Colonic mucosa (tissue), 4 donors: ENCODE measurements around the gene INVS. TPM values are rescaled to one million over a fixed set of nuclear protein-coding genes. Genes with fewer than 3 reads are reported as not detected.
A peak's percentile ranks its signal among the peaks of the same experiment; 100 is the strongest.

ENCODE experiments used
- DNase-seq: peaks from one replicate; pipeline ENCODE4 v3.0.0-alpha.2; 2020
- H3K27ac ChIP-seq: fragments of 200-600 bp; one replicate; pipeline ENCODE4 v1.8.0; 2021
- H3K27me3 ChIP-seq: fragments of 200-600 bp; one replicate; pipeline ENCODE4 v1.8.0; 2021
- H3K36me3 ChIP-seq: fragments of 200-600 bp; one replicate; pipeline ENCODE4 v1.8.0; 2021
- H3K4me1 ChIP-seq: fragments of 200-600 bp; one replicate; pipeline ENCODE4 v1.8.0; 2021; ENCODE audit warnings: mild to moderate bottlenecking
- H3K4me3 ChIP-seq: fragments of 200-600 bp; one replicate; pipeline ENCODE4 v1.8.0; 2021
- H3K9ac ChIP-seq, 2 donors: one replicate each; pipeline ENCODE4 v1.7.0; 2013; ENCODE audit warnings: control low read depth in 2 of 2, low read depth in 2 of 2, low read length in 2 of 2
- H3K9me3 ChIP-seq: fragments of 200-600 bp; one replicate; pipeline ENCODE4 v1.8.0; 2021
- intact Hi-C: fragments of 100-400 bp; cut with DNase I; formaldehyde crosslinking; loops from one replicate; pipeline ENCODE4 v1.14.1; 2022
- total RNA-seq, 2 donors: library from RNA; stranded (reverse); fragmentation: NEBNext Ultra II Directional in 1 of 2; extraction: Animal tissue kit (Norgen Biotek cat#: 25700) in 1 of 2; gene quantifications; one replicate each; pipeline ENCODE4 v1.2.1, GENCODE V29; 2021
- TF ChIP-seq, protein P1 (sequence below): fragments of 200-600 bp; IDR thresholded peaks from one replicate; pipeline ENCODE4 v1.8.0; 2022; ENCODE audit warnings: antibody characterized with exemption, mild to moderate bottlenecking
- donor health status: healthy.
- donor health status: DM: no; HTN: no; CAD: no.
- donor health status: DM: no; HTN: no; CAD: no.

The INVS gene, protein sequence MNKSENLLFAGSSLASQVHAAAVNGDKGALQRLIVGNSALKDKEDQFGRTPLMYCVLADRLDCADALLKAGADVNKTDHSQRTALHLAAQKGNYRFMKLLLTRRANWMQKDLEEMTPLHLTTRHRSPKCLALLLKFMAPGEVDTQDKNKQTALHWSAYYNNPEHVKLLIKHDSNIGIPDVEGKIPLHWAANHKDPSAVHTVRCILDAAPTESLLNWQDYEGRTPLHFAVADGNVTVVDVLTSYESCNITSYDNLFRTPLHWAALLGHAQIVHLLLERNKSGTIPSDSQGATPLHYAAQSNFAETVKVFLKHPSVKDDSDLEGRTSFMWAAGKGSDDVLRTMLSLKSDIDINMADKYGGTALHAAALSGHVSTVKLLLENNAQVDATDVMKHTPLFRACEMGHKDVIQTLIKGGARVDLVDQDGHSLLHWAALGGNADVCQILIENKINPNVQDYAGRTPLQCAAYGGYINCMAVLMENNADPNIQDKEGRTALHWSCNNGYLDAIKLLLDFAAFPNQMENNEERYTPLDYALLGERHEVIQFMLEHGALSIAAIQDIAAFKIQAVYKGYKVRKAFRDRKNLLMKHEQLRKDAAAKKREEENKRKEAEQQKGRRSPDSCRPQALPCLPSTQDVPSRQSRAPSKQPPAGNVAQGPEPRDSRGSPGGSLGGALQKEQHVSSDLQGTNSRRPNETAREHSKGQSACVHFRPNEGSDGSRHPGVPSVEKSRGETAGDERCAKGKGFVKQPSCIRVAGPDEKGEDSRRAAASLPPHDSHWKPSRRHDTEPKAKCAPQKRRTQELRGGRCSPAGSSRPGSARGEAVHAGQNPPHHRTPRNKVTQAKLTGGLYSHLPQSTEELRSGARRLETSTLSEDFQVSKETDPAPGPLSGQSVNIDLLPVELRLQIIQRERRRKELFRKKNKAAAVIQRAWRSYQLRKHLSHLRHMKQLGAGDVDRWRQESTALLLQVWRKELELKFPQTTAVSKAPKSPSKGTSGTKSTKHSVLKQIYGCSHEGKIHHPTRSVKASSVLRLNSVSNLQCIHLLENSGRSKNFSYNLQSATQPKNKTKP
- 10 to 100 TPM; 12.1 to 16.0 TPM for total RNA-seq

DNA sequence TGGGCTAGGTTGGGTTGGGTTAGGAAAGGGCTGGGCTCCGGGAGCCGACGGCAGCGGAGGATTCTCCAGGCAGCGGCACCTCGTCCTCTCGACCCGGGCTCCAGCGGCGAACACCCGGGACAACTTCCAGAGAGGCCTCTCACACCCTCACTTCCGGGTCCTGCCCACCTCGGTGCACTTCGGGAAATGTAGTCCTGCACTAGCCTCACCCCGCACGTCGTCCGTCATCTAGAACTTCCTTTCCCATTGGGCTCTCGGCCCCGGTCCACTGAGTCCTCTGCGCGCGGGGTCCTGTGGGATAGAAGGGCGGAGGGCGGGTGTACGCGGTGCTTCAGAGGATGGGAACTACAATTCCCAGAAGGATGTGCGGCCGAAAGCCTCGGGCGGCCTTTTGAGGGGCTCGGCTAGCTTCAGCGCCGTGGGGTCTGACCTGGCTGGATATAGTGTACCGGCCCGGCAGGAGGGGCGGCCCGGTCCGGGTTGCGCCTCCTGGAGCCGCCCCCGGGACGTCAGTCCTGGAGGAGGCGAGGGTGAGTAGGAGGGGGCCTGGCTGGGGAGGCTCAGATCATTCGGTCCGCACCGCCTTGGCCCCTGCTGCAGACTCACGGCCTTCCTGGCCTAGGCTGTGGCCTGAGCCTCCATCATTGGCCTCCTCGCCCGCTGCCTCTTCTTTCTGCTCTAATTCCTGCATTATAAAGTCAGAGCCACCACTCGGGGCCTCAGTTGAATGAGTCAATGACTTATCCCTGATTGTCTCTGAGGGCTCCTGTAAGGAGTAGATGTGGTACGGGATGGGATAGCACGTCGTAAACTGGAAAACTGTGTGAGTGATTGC is at the start of gene INVS, which contains the start of gene ERP44:
INVS (plus strand) TSS at position 357 of the 835 bp plus-strand sequence. CDS start 5,279 bp downstream, outside the sequence.
ERP44 (minus strand) TSS at position 114 of the 835 bp plus-strand sequence. CDS start 160 bp downstream, outside the sequence.
- Histone ChIP-seq H3K9ac (peak within 1 kb of the TSS; percentile 98 to 99), H3K27me3 (no peaks in the 10 kb centered on the region), H3K4me3 (peak within 1 kb of the TSS; percentile 69), H3K36me3 (no peaks in the 10 kb centered on the region), H3K4me1 (no peaks in the 10 kb centered on the region), H3K27ac (peak within 1 kb of the TSS; percentile 90), H3K9me3 (no peaks in the 10 kb centered on the region)
- intact Hi-C loops = no loop called here
- TF ChIP-seq, protein P1, sequence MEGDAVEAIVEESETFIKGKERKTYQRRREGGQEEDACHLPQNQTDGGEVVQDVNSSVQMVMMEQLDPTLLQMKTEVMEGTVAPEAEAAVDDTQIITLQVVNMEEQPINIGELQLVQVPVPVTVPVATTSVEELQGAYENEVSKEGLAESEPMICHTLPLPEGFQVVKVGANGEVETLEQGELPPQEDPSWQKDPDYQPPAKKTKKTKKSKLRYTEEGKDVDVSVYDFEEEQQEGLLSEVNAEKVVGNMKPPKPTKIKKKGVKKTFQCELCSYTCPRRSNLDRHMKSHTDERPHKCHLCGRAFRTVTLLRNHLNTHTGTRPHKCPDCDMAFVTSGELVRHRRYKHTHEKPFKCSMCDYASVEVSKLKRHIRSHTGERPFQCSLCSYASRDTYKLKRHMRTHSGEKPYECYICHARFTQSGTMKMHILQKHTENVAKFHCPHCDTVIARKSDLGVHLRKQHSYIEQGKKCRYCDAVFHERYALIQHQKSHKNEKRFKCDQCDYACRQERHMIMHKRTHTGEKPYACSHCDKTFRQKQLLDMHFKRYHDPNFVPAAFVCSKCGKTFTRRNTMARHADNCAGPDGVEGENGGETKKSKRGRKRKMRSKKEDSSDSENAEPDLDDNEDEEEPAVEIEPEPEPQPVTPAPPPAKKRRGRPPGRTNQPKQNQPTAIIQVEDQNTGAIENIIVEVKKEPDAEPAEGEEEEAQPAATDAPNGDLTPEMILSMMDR = no peak
- DNase-seq = peak; percentile 99

DNA sequence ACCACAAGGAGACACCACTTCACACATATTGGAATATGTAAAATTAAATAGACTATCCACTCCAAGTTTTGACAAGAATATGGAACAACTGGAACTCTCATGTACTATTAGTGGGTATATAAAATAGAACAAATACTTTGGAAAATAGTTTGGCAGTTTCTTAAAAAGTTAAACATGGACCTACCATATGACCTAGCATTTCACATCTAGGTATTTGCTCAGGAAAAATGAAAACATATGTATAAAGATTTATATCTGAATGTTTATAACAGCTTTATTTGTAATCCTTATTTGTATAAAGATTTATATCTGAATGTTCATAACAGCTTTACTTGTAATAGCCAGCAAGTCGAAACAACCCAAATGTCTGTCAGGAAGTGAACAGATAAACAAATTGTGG is 49.5 kb upstream of the INVS start:
- no peak for DNase-seq
- TF ChIP-seq, protein P1 = no peak
- no peaks in the 10 kb centered on the region for H3K9me3 ChIP-seq
- intact Hi-C loops = no loop called here
- H3K4me1 ChIP-seq = no peaks in the 10 kb centered on the region
- H3K36me3 ChIP-seq = no peaks in the 10 kb centered on the region
- no peak overlapping the region for H3K9ac ChIP-seq
- H3K27me3 ChIP-seq = no peaks in the 10 kb centered on the region
- no peak overlapping the region for H3K27ac ChIP-seq
- H3K4me3 ChIP-seq = no peak overlapping the region

DNA sequence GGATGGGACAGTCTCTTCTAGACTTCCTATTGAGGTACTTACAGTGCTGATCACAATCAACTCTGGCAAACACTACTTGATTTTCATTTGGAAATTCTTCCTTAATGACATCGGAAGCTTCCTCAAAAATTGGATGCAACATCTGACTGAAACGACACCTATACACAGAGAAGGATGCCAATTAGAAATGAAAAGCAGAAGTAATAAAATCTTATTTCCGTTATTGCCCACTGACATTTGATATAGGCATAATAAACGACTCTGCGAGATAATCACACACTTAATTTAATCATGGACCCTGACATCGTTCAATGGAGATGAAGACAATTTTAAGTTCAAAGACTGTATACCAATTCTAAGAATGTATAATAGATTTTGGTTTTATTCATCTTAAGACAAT is 46.7 kb upstream of the INVS start:
- H3K4me1 ChIP-seq = no peaks in the 10 kb centered on the region

DNA sequence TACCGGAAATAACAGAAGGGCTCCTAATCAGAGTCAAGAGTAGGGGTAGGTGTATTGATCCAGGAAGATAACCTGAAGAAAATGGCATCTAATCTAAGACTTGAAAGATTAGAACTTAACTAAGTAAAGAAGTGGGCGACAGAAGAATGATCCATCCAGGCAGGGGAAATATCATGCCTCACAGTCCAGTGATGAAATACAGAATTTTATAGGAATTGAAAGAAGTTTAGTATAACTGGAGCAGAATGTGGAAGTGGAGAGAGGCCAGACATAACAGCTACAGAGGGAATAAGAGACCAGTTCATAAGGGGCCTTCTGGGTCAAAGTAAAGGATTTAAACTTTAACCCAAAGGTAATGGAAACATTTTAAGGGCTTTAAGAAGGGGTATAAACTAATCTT is 42.5 kb upstream of the INVS start:
- Histone ChIP-seq H3K9ac (no peak overlapping the region), H3K4me3 (no peak overlapping the region), H3K9me3 (no peaks in the 10 kb centered on the region), H3K27ac (no peak overlapping the region), H3K4me1 (no peaks in the 10 kb centered on the region), H3K36me3 (peaks cover 3% of the 10 kb centered on the region), H3K27me3 (no peaks in the 10 kb centered on the region)
- no peak for DNase-seq
- intact Hi-C loops = no loop called here
- TF ChIP-seq, protein P1 = no peak

More for the DNA sequence above, 46.7 kb upstream of the INVS start:
- DNase-seq = no peak
- Histone ChIP-seq H3K9ac (no peak overlapping the region), H3K36me3 (peaks cover 2% of the 10 kb centered on the region), H3K4me3 (no peak overlapping the region), H3K27me3 (no peaks in the 10 kb centered on the region), H3K9me3 (no peaks in the 10 kb centered on the region), H3K27ac (no peak overlapping the region)
- intact Hi-C loops = no loop called here
- TF ChIP-seq, protein P1 = no peak
